GM12878 (cell line): ENCODE results near the gene MTO1. TPM values are rescaled to one million over a fixed set of nuclear protein-coding genes. Genes with fewer than 3 reads are reported as not detected.

Experiments
- ATAC-seq: fragments of 200-7000 bp; cut with Tn5 transposase; 3 replicates; pipeline ENCODE4 v1.9.1; 2020; ENCODE audit warnings: mild to moderate bottlenecking, moderate library complexity
- BruUV-seq: library from RNA; stranded (reverse); fragments of 400-500 nt; replicated peaks from 2 replicates; lab custom pipeline; 2021; lab: Mats Ljungman, UMichigan
- CTCF ChIA-PET: fragments of 300-600 bp; sonication (Branson Sonifier 250); formaldehyde crosslinking; extraction: SDS; loops from one replicate; lab custom pipeline; 2021; ENCODE audit warnings: inconsistent platforms; lab: Yijun Ruan, JAX
- POLR2A ChIA-PET: fragments of 350-600 bp; formaldehyde crosslinking; extraction: SDS; loops from one replicate; lab custom pipeline; 2021; ENCODE audit warnings: inconsistent platforms; lab: Charles Lee
- RAD21 ChIA-PET: fragments of 300-600 bp; sonication (Branson Sonifier 250); formaldehyde crosslinking; loops from one replicate; lab custom pipeline; 2023; ENCODE audit warnings: antibody characterized with exemption; ENCODE audit not compliant: unreplicated experiment; lab: Charles Lee
- SMC1A ChIA-PET: fragments of 300-600 bp; sonication (Branson Sonifier 250); formaldehyde crosslinking; loops from one replicate; lab custom pipeline; 2023; ENCODE audit not compliant: unreplicated experiment, uncharacterized antibody; lab: Charles Lee
- DNase-seq: peaks from one replicate; pipeline ENCODE4 v3.0.0-alpha.2; 2011; ENCODE audit warnings: low read depth, low spot score
- FAIRE-seq: peaks from 3 replicates; lab custom pipeline; 2011; peaks lifted over from hg19 to GRCh38; lab: Jason Lieb, UNC
- H2AFZ ChIP-seq: 2 replicates; pipeline ENCODE4 v1.6.0; 2011; ENCODE audit warnings: low read depth, low read length, control low read depth; ENCODE audit not compliant: control insufficient read depth
- H3K27ac ChIP-seq: 2 replicates; pipeline ENCODE4 v1.5.1; 2011; ENCODE audit warnings: control low read depth; ENCODE audit not compliant: control insufficient read depth, insufficient read depth
- H3K27me3 ChIP-seq, 2 experiments: replicated peaks in 1 of 2; 2 replicates each; pipeline versions ENCODE4 v1.6.0 to v1.6.1; 2011; ENCODE audit warnings: low read length in 1 of 2; ENCODE audit not compliant: control insufficient read depth in 2 of 2, insufficient read depth in 2 of 2
- H3K36me3 ChIP-seq, 2 experiments: 2 replicates each; pipeline ENCODE4 v1.5.1; 2011; ENCODE audit warnings: low read length in 1 of 2; ENCODE audit not compliant: control insufficient read depth in 2 of 2, insufficient read depth in 2 of 2
- H3K4me1 ChIP-seq: 2 replicates; pipeline ENCODE4 v1.6.1; 2011; ENCODE audit warnings: mild to moderate bottlenecking, low read length, moderate library complexity, mixed read lengths; ENCODE audit not compliant: control insufficient read depth, insufficient read depth
- H3K4me2 ChIP-seq: 2 replicates; pipeline ENCODE4 v1.6.0; 2011; ENCODE audit warnings: control low read depth; ENCODE audit not compliant: control insufficient read depth, insufficient read depth
- H3K4me3 ChIP-seq: fragments of 200-600 bp; sonication (generic); 2 replicates; pipeline ENCODE4 v1.5.1; 2016
- H3K79me2 ChIP-seq: 2 replicates; pipeline ENCODE4 v1.6.0; 2011; ENCODE audit warnings: low read length; ENCODE audit not compliant: control insufficient read depth, insufficient read depth
- H3K9ac ChIP-seq: 2 replicates; pipeline ENCODE4 v1.8.0; 2011; ENCODE audit warnings: low read length, control low read depth, mixed read lengths; ENCODE audit not compliant: control insufficient read depth, insufficient read depth
- H3K9me3 ChIP-seq: replicated peaks from 3 replicates; pipeline ENCODE4 v1.5.1; 2011; ENCODE audit warnings: mild to moderate bottlenecking, low read length; ENCODE audit not compliant: control insufficient read depth, insufficient read depth
- H4K20me1 ChIP-seq: 2 replicates; pipeline ENCODE4 v1.6.0; 2011; ENCODE audit not compliant: control insufficient read depth, insufficient read depth
- ATF3 ChIP-seq: IDR thresholded peaks from 2 replicates; pipeline ENCODE4 v1.6.1; 2011; ENCODE audit warnings: low read depth, mild to moderate bottlenecking, low read length, moderate library complexity, borderline replicate concordance; ENCODE audit errors: extremely low read depth
- ATF7 ChIP-seq: fragments of 450-650 bp; IDR thresholded peaks from 2 replicates; pipeline ENCODE4 v1.6.1; 2016; ENCODE audit warnings: low read depth, mild to moderate bottlenecking
- BACH1 ChIP-seq: fragments of 450-650 bp; IDR thresholded peaks from 2 replicates; pipeline ENCODE4 v1.6.1; 2017; ENCODE audit warnings: mild to moderate bottlenecking, borderline replicate concordance
- CBFB ChIP-seq: IDR thresholded peaks from 2 replicates; pipeline ENCODE4 v1.6.1; 2016; ENCODE audit warnings: antibody characterized with exemption, low read depth
- GATAD2B ChIP-seq: fragments of 450-650 bp; conservative IDR thresholded peaks from 2 replicates; pipeline ENCODE4 v1.6.1; 2017; ENCODE audit warnings: low read depth, mild to moderate bottlenecking, moderate library complexity
- JUND ChIP-seq: IDR thresholded peaks from 2 replicates; pipeline ENCODE4 v1.6.1; 2012; ENCODE audit warnings: low read depth, mild to moderate bottlenecking, low read length, improper control_type of control experiment, moderate library complexity
- MYB ChIP-seq: fragments of 150-350 bp; IDR thresholded peaks from 2 replicates; pipeline ENCODE4 v1.6.1; 2014; ENCODE audit warnings: mild to moderate bottlenecking, low read depth, low read length, borderline replicate concordance
- NFIC ChIP-seq: IDR thresholded peaks from 2 replicates; pipeline ENCODE4 v1.6.1; 2012; ENCODE audit warnings: low read depth, mild to moderate bottlenecking, inconsistent platforms, low read length, moderate library complexity
- NR2C1 ChIP-seq: fragments of 450-650 bp; IDR thresholded peaks from 2 replicates; pipeline ENCODE4 v1.6.1; 2017; ENCODE audit warnings: antibody characterized with exemption, mild to moderate bottlenecking, moderate library complexity
- PAX8 ChIP-seq: fragments of 450-650 bp; IDR thresholded peaks from 2 replicates; pipeline ENCODE4 v1.6.1; 2017; ENCODE audit warnings: mild to moderate bottlenecking, moderate library complexity
- RBBP5 ChIP-seq: fragments of 200-600 bp; sonication (generic); conservative IDR thresholded peaks from 2 replicates; pipeline ENCODE4 v1.6.1; 2016
- ZNF207 ChIP-seq: fragments of 450-650 bp; IDR thresholded peaks from 2 replicates; pipeline ENCODE4 v1.6.1; 2014; ENCODE audit warnings: antibody characterized with exemption, mild to moderate bottlenecking, borderline replicate concordance
- ZSCAN29 ChIP-seq: fragments of 450-650 bp; IDR thresholded peaks from 2 replicates; pipeline ENCODE4 v1.6.1; 2017; ENCODE audit warnings: mild to moderate bottlenecking, moderate library complexity
- WGBS: methylation state at CpG from one replicate; pipeline ENCODE4 v1.1.6; 2016; ENCODE audit warnings: low lambda C conversion rate; ENCODE audit not compliant: insufficient replicate concordance, insufficient coverage; ENCODE audit errors: missing lambda C conversion rate; 5-methylcytosine and 5-hydroxymethylcytosine counted together
- in situ Hi-C: fragments of 300-500 bp; cut with MboI; formaldehyde crosslinking; loops from 9 replicates; pipeline ENCODE4 v1.14.3; 2018; ENCODE audit warnings: mixed read lengths
- intact Hi-C: fragments of 100-400 bp; cut with micrococcal nuclease; formaldehyde crosslinking; loops from one replicate; pipeline ENCODE4 v1.14.2; 2022; ENCODE audit not compliant: unreplicated experiment
- polyA plus RNA-seq, 11 experiments: library from polyadenylated mRNA; depleted of rRNA in 4 of 11; unstranded in 6 of 11; stranded (reverse) in 5 of 11; fragments of >200 nt; fragmentation: Nextera tagmentation in 4 of 11; fragmentation: Illumina TruSeq in 1 of 11; extraction: Ambion mirVana in 4 of 11; extraction: Trizol in 1 of 11; gene quantifications; 1 replicate in 1 of 11; 2 replicates in 10 of 11; pipeline versions ENCODE4 v1.2.1 to v1.2.3, GENCODE V29; 2011 to 2016; ENCODE audit warnings: inconsistent platforms in 2 of 11, missing spikeins in 2 of 11, low read depth in 1 of 11
- total RNA-seq, 4 experiments: library from RNA; depleted of rRNA in 3 of 4; stranded (reverse); fragments of >200 nt in 3 of 4; fragmentation: Illumina TruSeq in 1 of 4; extraction: Trizol in 1 of 4; gene quantifications; 2 replicates each; pipeline versions ENCODE4 v1.2.1 to v1.2.3, GENCODE V29; 2013 to 2021
- TF ChIP-seq, protein P1 (sequence below): IDR thresholded peaks from 2 replicates; pipeline ENCODE4 v1.6.1; 2012; ENCODE audit warnings: mild to moderate bottlenecking, low read depth, low read length
- TF ChIP-seq, protein P2 (sequence below): fragments of 450-650 bp; IDR thresholded peaks from 2 replicates; pipeline ENCODE4 v1.6.1; 2017; ENCODE audit warnings: mild to moderate bottlenecking, moderate library complexity

MTO1 gene
- total and polyA plus RNA-seq, 10 of the 15 experiments (the other 5 are each of a cell fraction or from before 2014, with no cell fraction given) = 24.8 to 53.6 (median 33.1) TPM

DNA sequence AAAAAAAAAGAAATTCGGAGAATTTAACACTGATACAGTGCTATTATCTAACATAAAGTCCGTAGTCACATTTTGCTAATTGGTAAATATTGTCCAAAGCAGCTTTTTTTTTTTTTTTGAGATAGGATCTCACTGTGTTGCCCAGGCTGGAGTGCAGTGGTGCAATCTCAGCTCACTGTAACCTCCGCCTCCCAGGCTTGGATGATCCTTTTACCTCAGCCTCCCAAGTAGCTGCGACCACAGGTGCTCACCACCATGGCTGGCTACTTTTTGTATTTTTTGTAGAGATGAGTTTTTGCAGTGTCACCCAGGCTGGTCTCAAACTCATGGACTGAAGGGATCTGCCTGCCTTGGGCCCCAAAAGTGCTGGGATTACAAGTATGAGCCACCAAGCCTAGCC, 15.9 kb downstream of the MTO1 start (continued):
- TF ChIP-seq ATF3 (no peak), NR2C1 (no peak)

- ChIA-PET CTCF (no interaction called here), SMC1A (interaction anchor here (0.6 to 1.2 kb wide), 3 partner anchors 9 to 20 kb away, joined by 3 to 4 read pairs (median 3); no protein-coding TSS in a partner anchor), POLR2A (interaction anchor here (0.6 to 1.6 kb wide), 2 partner anchors 13 to 16 kb away, joined by 3 to 4 read pairs; no protein-coding TSS in a partner anchor), RAD21 (no interaction called here)
- Histone ChIP-seq H3K27me3 (no peaks in the 10 kb centered on the region), H4K20me1 (no peaks in the 10 kb centered on the region), H3K79me2 (no peaks in the 10 kb centered on the region), H3K4me1 (no peaks in the 10 kb centered on the region), H3K27ac (no peak overlapping the region), H2AFZ (no peak overlapping the region), H3K4me2 (no peak overlapping the region), H3K9ac (no peak overlapping the region), H3K4me3 (no peak overlapping the region), H3K36me3 (peaks cover 9 to 32% of the 10 kb centered on the region in 2 experiments), H3K9me3 (no peaks in the 10 kb centered on the region)
- DNase-seq = no peak
- TF ChIP-seq, protein P1, sequence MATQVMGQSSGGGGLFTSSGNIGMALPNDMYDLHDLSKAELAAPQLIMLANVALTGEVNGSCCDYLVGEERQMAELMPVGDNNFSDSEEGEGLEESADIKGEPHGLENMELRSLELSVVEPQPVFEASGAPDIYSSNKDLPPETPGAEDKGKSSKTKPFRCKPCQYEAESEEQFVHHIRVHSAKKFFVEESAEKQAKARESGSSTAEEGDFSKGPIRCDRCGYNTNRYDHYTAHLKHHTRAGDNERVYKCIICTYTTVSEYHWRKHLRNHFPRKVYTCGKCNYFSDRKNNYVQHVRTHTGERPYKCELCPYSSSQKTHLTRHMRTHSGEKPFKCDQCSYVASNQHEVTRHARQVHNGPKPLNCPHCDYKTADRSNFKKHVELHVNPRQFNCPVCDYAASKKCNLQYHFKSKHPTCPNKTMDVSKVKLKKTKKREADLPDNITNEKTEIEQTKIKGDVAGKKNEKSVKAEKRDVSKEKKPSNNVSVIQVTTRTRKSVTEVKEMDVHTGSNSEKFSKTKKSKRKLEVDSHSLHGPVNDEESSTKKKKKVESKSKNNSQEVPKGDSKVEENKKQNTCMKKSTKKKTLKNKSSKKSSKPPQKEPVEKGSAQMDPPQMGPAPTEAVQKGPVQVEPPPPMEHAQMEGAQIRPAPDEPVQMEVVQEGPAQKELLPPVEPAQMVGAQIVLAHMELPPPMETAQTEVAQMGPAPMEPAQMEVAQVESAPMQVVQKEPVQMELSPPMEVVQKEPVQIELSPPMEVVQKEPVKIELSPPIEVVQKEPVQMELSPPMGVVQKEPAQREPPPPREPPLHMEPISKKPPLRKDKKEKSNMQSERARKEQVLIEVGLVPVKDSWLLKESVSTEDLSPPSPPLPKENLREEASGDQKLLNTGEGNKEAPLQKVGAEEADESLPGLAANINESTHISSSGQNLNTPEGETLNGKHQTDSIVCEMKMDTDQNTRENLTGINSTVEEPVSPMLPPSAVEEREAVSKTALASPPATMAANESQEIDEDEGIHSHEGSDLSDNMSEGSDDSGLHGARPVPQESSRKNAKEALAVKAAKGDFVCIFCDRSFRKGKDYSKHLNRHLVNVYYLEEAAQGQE = no peak
- TF ChIP-seq ZNF207 (no peak), CBFB (no peak), PAX8 (no peak), ZSCAN29 (no peak), GATAD2B (no peak), MYB (no peak), BACH1 (no peak), NFIC (no peak), RBBP5 (no peak), ATF7 (no peak), JUND (no peak)
- TF ChIP-seq, protein P2, sequence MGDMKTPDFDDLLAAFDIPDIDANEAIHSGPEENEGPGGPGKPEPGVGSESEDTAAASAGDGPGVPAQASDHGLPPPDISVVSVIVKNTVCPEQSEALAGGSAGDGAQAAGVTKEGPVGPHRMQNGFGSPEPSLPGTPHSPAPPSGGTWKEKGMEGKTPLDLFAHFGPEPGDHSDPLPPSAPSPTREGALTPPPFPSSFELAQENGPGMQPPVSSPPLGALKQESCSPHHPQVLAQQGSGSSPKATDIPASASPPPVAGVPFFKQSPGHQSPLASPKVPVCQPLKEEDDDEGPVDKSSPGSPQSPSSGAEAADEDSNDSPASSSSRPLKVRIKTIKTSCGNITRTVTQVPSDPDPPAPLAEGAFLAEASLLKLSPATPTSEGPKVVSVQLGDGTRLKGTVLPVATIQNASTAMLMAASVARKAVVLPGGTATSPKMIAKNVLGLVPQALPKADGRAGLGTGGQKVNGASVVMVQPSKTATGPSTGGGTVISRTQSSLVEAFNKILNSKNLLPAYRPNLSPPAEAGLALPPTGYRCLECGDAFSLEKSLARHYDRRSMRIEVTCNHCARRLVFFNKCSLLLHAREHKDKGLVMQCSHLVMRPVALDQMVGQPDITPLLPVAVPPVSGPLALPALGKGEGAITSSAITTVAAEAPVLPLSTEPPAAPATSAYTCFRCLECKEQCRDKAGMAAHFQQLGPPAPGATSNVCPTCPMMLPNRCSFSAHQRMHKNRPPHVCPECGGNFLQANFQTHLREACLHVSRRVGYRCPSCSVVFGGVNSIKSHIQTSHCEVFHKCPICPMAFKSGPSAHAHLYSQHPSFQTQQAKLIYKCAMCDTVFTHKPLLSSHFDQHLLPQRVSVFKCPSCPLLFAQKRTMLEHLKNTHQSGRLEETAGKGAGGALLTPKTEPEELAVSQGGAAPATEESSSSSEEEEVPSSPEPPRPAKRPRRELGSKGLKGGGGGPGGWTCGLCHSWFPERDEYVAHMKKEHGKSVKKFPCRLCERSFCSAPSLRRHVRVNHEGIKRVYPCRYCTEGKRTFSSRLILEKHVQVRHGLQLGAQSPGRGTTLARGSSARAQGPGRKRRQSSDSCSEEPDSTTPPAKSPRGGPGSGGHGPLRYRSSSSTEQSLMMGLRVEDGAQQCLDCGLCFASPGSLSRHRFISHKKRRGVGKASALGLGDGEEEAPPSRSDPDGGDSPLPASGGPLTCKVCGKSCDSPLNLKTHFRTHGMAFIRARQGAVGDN = no peak
- ATAC-seq = no peak
- FAIRE-seq = no peak
- in situ Hi-C loops = no loop called here
- BruUV-seq = no TSS peak
- 97% methylated on average over 12 of the region's 12 CpGs for WGBS
- intact Hi-C loops = no loop called here
These were observed 20.4 kb downstream of the MTO1 start for GRCh38 chr6:73481969-73482368.
